GM12875 (cell line): Measurements from ENCODE around the gene TRIM56.
"Not testable (repeated sequence)": the region's sequence is repeated elsewhere in the genome, so short reads cannot be mapped to it uniquely, and the experiment has no call there.

Experiments used
- H3K4me3 ChIP-seq: one replicate; pipeline ENCODE4 v1.5.1; 2011; ENCODE audit warnings: low read depth, low read length, control low read depth
- TF ChIP-seq, protein P1 (sequence below): IDR thresholded peaks from 2 replicates; pipeline ENCODE4 v1.5.1; 2011; ENCODE audit warnings: low read depth, mild to moderate bottlenecking, control low read depth, inconsistent platforms, low read length, moderate library complexity, borderline replicate concordance; ENCODE audit not compliant: insufficient read depth

Gene TRIM56, protein sequence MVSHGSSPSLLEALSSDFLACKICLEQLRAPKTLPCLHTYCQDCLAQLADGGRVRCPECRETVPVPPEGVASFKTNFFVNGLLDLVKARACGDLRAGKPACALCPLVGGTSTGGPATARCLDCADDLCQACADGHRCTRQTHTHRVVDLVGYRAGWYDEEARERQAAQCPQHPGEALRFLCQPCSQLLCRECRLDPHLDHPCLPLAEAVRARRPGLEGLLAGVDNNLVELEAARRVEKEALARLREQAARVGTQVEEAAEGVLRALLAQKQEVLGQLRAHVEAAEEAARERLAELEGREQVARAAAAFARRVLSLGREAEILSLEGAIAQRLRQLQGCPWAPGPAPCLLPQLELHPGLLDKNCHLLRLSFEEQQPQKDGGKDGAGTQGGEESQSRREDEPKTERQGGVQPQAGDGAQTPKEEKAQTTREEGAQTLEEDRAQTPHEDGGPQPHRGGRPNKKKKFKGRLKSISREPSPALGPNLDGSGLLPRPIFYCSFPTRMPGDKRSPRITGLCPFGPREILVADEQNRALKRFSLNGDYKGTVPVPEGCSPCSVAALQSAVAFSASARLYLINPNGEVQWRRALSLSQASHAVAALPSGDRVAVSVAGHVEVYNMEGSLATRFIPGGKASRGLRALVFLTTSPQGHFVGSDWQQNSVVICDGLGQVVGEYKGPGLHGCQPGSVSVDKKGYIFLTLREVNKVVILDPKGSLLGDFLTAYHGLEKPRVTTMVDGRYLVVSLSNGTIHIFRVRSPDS

DNA sequence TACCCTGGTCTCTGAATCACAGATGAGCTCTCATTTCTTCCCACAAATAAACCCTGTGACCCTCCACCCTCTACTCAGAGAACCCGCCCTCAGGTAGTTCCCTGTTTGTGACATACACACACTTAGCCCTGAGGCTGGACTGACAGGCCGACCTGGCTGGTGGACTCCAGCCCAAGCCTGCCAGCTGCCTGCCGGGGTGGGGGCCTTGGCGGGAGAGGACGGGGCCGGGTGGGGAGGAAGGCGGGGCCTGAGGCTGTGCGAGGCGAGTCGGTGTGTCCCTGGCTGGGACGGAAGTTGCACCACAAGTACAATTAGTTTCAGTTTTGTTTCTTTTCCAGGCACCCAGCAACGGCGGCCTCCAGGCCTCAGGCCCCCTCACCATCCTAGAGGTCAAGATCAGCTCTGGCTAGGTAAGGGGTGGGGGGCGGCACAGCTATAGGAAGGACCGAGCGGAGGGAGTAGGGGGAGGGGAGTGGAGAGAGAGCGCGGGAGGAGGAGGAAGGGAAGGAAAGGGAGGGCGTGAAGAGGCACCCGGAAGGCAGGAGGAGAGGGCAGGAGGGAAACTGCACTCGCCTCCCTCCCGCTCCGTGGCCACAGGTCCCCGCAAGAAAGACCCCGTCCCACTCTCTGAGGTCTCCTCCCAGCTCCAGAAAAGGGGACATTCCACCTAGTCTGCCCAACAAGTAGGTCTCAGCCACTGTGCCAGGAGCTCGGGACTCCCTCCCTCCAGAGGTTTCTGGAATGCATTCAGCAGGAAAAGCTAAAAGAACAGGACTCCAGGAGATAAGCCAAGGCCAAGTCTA is at the start of gene TRIM56:
TRIM56 (plus strand) TSS at position 320 of the 803 bp plus-strand sequence. CDS start 1,832 bp downstream, outside the sequence.
- peak within 1 kb of the TSS; percentile 68 for H3K4me3 ChIP-seq
- TF ChIP-seq, protein P1, sequence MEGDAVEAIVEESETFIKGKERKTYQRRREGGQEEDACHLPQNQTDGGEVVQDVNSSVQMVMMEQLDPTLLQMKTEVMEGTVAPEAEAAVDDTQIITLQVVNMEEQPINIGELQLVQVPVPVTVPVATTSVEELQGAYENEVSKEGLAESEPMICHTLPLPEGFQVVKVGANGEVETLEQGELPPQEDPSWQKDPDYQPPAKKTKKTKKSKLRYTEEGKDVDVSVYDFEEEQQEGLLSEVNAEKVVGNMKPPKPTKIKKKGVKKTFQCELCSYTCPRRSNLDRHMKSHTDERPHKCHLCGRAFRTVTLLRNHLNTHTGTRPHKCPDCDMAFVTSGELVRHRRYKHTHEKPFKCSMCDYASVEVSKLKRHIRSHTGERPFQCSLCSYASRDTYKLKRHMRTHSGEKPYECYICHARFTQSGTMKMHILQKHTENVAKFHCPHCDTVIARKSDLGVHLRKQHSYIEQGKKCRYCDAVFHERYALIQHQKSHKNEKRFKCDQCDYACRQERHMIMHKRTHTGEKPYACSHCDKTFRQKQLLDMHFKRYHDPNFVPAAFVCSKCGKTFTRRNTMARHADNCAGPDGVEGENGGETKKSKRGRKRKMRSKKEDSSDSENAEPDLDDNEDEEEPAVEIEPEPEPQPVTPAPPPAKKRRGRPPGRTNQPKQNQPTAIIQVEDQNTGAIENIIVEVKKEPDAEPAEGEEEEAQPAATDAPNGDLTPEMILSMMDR = no peak

DNA sequence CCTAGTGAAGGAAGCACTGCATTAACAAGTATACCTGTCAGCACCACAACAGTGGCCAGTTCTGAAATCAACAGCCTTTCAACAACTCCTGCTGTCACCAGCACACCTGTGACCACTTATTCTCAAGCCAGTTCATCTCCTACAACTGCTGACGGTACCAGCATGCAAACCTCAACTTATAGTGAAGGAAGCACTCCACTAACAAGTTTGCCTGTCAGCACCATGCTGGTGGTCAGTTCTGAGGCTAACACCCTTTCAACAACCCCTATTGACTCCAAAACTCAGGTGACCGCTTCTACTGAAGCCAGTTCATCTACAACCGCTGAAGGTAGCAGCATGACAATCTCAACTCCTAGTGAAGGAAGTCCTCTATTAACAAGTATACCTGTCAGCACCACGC is 49.3 kb upstream of the TRIM56 start:
- TF ChIP-seq, protein P1 = no peak
- no peak overlapping the region for H3K4me3 ChIP-seq

DNA sequence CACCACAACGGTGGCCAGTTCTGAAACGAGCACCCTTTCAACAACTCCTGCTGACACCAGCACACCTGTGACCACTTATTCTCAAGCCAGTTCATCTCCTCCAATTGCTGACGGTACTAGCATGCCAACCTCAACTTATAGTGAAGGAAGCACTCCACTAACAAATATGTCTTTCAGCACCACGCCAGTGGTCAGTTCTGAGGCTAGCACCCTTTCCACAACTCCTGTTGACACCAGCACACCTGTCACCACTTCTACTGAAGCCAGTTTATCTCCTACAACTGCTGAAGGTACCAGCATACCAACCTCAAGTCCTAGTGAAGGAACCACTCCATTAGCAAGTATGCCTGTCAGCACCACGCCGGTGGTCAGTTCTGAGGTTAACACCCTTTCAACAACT is 44.0 kb upstream of the TRIM56 start:
- H3K4me3 ChIP-seq = not testable (repeated sequence)

DNA sequence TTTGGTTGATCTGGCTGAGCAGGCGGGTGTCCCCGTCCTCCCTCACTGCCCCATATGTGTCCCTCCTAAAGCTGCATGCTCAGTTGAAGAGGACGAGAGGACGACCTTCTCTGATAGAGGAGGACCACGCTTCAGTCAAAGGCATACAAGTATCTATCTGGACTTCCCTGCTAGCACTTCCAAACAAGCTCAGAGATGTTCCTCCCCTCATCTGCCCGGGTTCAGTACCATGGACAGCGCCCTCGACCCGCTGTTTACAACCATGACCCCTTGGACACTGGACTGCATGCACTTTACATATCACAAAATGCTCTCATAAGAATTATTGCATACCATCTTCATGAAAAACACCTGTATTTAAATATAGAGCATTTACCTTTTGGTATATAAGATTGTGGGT is 26.9 kb upstream of the TRIM56 start:
- H3K4me3 ChIP-seq = no peak overlapping the region
- TF ChIP-seq, protein P1 = no peak

DNA sequence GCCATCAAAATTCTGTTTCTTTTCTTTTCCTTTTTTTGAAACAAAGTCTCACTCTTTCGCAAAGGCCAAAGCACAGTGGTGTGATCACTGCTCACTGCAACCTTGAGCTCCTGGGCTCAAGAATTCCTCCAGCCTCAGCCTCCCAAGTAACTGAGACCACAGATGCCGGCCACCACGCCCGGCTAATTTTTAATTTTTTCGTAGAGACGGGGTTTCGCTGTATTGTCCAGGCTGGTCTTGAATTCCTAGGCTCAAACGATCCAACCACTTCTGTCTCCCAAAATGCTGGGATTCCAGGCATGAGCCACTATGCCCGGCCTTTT is 25.7 kb upstream of the TRIM56 start:
- H3K4me3 ChIP-seq = no peak overlapping the region
- TF ChIP-seq, protein P1 = no peak

DNA sequence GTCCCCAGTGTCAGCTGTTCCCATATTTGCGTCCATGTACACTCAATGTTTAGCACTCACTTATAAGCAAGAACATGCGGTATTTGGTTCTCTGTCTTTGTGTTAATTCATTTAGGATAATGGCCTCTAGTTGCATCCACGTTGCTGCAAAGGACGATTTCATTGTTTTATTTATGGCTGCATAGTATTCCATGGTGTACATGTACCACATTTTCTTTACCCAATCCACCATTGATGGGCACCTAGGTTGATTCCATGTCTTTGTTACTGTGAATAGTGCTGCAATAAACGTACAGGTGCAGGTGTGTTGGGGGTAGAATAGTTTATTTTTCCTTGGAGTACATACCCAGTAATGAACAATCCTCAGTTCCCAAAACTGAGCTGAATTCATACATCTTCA is 24.3 kb upstream of the TRIM56 start:
- no peak overlapping the region for H3K4me3 ChIP-seq
- TF ChIP-seq, protein P1 = no peak

DNA sequence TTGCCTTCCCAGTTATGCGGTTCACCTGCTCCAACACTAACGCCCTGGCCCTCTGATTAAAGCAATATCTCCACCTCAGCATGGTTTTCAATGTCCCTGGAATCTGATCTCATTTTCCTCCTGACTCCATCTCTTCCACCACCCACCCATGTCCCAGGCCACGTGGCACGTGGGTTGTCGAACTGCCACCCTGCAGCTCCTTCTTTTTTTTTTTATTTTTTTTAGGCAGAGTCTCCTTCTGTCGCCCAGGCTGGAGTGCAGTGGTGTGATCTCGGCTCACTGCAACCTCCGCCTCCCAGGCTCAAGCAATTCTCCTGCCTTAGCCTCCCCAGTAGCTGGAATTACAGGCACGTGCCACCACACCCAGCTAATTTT is 21.1 kb upstream of the TRIM56 start:
- not testable (repeated sequence) for H3K4me3 ChIP-seq

DNA sequence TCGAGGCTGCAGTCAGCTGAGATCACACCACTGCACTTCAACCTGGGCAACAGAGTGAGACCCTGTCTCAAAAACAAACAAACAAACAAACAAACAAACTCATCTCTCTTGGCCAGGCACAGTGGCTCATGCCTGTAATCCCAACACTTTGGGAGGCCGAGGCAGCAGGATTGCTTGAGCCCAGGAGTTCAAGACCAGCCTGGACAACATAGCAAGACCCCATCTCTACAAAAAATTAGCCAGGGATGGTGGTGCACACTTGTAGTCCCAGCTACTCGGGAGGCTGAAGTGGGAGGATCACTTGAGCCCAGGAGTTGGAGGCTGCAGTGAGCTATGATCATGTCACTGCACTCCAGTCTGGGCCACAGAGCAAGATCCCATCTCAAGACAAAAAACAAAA is 20.1 kb upstream of the TRIM56 start:
- not testable (repeated sequence) for H3K4me3 ChIP-seq
